NCI-H460 (cell line): ENCODE data around the gene SLC39A5. TPM values are rescaled to one million over a fixed set of nuclear protein-coding genes. Genes with fewer than 3 reads are reported as not detected.
"Not testable (repeated sequence)": the region's sequence is repeated elsewhere in the genome, so short reads cannot be mapped to it uniquely, and the experiment has no call there.

Experiments used
- DNase-seq: peaks from one replicate; pipeline ENCODE4 v3.0.0-alpha.2; 2016; ENCODE audit warnings: low read depth; ENCODE audit errors: extremely low read depth
- polyA plus RNA-seq: library from polyadenylated mRNA; depleted of rRNA; stranded (reverse); fragments of >200 nt; gene quantifications from 2 replicates; pipeline ENCODE4 v1.2.3, GENCODE V29; 2014; cell fraction: nucleus; rRNA removed
- total RNA-seq: library from RNA; depleted of rRNA; stranded (reverse); fragments of >200 nt; shearing (Covaris generic); gene quantifications from 2 replicates; pipeline ENCODE4 v1.2.3, GENCODE V29; 2014; rRNA removed

The SLC39A5 gene
- total RNA-seq = 0.84 TPM in 1 of 2 replicates, not detected in the other
- 0.22 and 1.1 TPM in 2 replicates for polyA plus RNA-seq

- no peak for DNase-seq
These were observed at the start of gene SLC39A5 for GRCh38 chr12:56229916-56230431. SLC39A5 (plus strand) TSS chr12:56230051; CDS start chr12:56231275, 1,224 bp downstream.

- no peak for DNase-seq
These were observed 42.9 kb upstream of the SLC39A5 start for GRCh38 chr12:56186957-56187356.

GRCh38 chr12:56188131-56188777 is 41.6 kb upstream of the SLC39A5 start:
- DNase-seq = no peak

GRCh38 chr12:56188778-56189098 is 41.1 kb upstream of the SLC39A5 start:
- no peak for DNase-seq

GRCh38 chr12:56189099-56189917 is 40.5 kb upstream of the SLC39A5 start, which contains the start of gene SMARCC2:
SMARCC2 (minus strand) TSS chr12:56189483; CDS start chr12:56189461, 22 bp downstream.
- DNase-seq = peak; percentile 88

GRCh38 chr12:56189918-56190694 is 39.7 kb upstream of the SLC39A5 start:
- peak; percentile 84 for DNase-seq

- no peak for DNase-seq
These were observed 39.1 kb upstream of the SLC39A5 start for GRCh38 chr12:56190695-56191155.

- no peak for DNase-seq
These were observed 37.3 kb upstream of the SLC39A5 start for GRCh38 chr12:56192582-56192981.

GRCh38 chr12:56193025-56193578 is 36.7 kb upstream of the SLC39A5 start:
- peak; percentile 88 for DNase-seq

- not testable (repeated sequence) for DNase-seq
These were observed 32.9 kb upstream of the SLC39A5 start for GRCh38 chr12:56196818-56197550.

- no peak for DNase-seq
These were observed 31.8 kb upstream of the SLC39A5 start for GRCh38 chr12:56197921-56198635.

GRCh38 chr12:56198836-56199235 is 31.0 kb upstream of the SLC39A5 start:
- DNase-seq = no peak

GRCh38 chr12:56202366-56202765 is 27.5 kb upstream of the SLC39A5 start:
- DNase-seq = no peak

- no peak for DNase-seq
These were observed 27.0 kb upstream of the SLC39A5 start for GRCh38 chr12:56202838-56203237.

- no peak for DNase-seq
These were observed 25.6 kb upstream of the SLC39A5 start for GRCh38 chr12:56204275-56204674.

- no peak for DNase-seq
These were observed 24.4 kb upstream of the SLC39A5 start for GRCh38 chr12:56205445-56205844.

GRCh38 chr12:56206452-56207166 is 23.2 kb upstream of the SLC39A5 start:
- peak; percentile 67 for DNase-seq

- no peak for DNase-seq
These were observed 21.8 kb upstream of the SLC39A5 start for GRCh38 chr12:56208006-56208405.
